GM23338 (cell line): ENCODE data around the gene MAPKBP1. TPM values are rescaled to one million over a fixed set of nuclear protein-coding genes. Genes with fewer than 3 reads are reported as not detected.

ENCODE experiments used
- ATAC-seq: fragments of 200-7000 bp; cut with Tn5 transposase; 3 replicates; pipeline ENCODE4 v1.9.1; 2020
- DNase-seq: peaks from one replicate; pipeline ENCODE4 v3.0.0-alpha.2; 2015; ENCODE audit warnings: low spot score
- H2AFZ ChIP-seq: fragments of 200-600 bp; sonication (generic); 2 replicates; pipeline ENCODE4 v1.8.0; 2016; ENCODE audit warnings: antibody characterized with exemption, mild to moderate bottlenecking, moderate library complexity
- H3F3A ChIP-seq: fragments of 200-600 bp; sonication (generic); replicated peaks from 2 replicates; pipeline ENCODE4 v1.8.0; 2017; ENCODE audit warnings: antibody characterized with exemption, mixed run types, low read depth
- H3K27ac ChIP-seq: fragments of 200-600 bp; sonication (generic); 2 replicates; pipeline ENCODE4 v1.6.1; 2016; ENCODE audit warnings: low read depth
- H3K27me3 ChIP-seq: fragments of 200-600 bp; sonication (generic); 2 replicates; pipeline ENCODE4 v1.8.0; 2016; ENCODE audit warnings: mild to moderate bottlenecking, mixed run types, moderate library complexity; ENCODE audit not compliant: insufficient read depth
- H3K36me3 ChIP-seq: fragments of 200-600 bp; sonication (generic); 2 replicates; pipeline ENCODE4 v1.8.0; 2016; ENCODE audit warnings: mild to moderate bottlenecking; ENCODE audit not compliant: insufficient read depth
- H3K4me1 ChIP-seq: fragments of 200-600 bp; sonication (generic); 2 replicates; pipeline ENCODE4 v1.8.0; 2016; ENCODE audit warnings: mild to moderate bottlenecking, moderate library complexity; ENCODE audit not compliant: insufficient read depth
- H3K4me2 ChIP-seq: fragments of 200-600 bp; sonication (generic); 2 replicates; pipeline ENCODE4 v1.7.1; 2017; ENCODE audit warnings: mixed run types
- H3K4me3 ChIP-seq: fragments of 200-600 bp; sonication (generic); 2 replicates; pipeline ENCODE4 v1.6.1; 2016; ENCODE audit warnings: mixed run types
- H3K79me2 ChIP-seq: fragments of 200-600 bp; sonication (generic); replicated peaks from 2 replicates; pipeline ENCODE4 v1.8.0; 2017; ENCODE audit warnings: mild to moderate bottlenecking; ENCODE audit not compliant: insufficient read depth
- H3K9me2 ChIP-seq: fragments of 200-600 bp; sonication (generic); 2 replicates; pipeline ENCODE4 v1.8.0; 2017; ENCODE audit not compliant: insufficient read depth
- H4K20me1 ChIP-seq: fragments of 200-600 bp; sonication (generic); replicated peaks from 2 replicates; pipeline ENCODE4 v1.8.0; 2017; ENCODE audit warnings: mild to moderate bottlenecking; ENCODE audit not compliant: insufficient read depth
- H3K27ac Mint-ChIP-seq: 2 replicates; pipeline ENCODE4 v1.8.0; 2020; ENCODE audit warnings: inconsistent platforms, mild to moderate bottlenecking, moderate library complexity, mixed read lengths
- H3K27me3 Mint-ChIP-seq: 3 replicates; pipeline ENCODE4 v1.8.0; 2022; ENCODE audit warnings: low read depth, mild to moderate bottlenecking, moderate library complexity, mixed read lengths, inconsistent platforms; ENCODE audit not compliant: insufficient read depth, poor library complexity
- H3K36me3 Mint-ChIP-seq: 3 replicates; pipeline ENCODE4 v1.8.0; 2021; ENCODE audit warnings: low read depth, mild to moderate bottlenecking, inconsistent platforms, moderate library complexity, mixed read lengths
- H3K4me1 Mint-ChIP-seq: 3 replicates; pipeline ENCODE4 v1.8.0; 2020; ENCODE audit warnings: mild to moderate bottlenecking, inconsistent platforms, mixed read lengths
- H3K4me3 Mint-ChIP-seq: 3 replicates; pipeline ENCODE4 v1.8.0; 2021; ENCODE audit warnings: moderate library complexity, mild to moderate bottlenecking, inconsistent platforms, mixed read lengths
- H3K9me3 Mint-ChIP-seq: 3 replicates; pipeline ENCODE4 v1.8.0; 2020; ENCODE audit warnings: moderate library complexity, mild to moderate bottlenecking, inconsistent platforms, mixed read lengths
- CREB1 ChIP-seq: fragments of 250-450 bp; sonication (Bioruptor Pico); IDR thresholded peaks from 2 replicates; pipeline ENCODE4 v1.5.0; 2020; ENCODE audit warnings: low read depth, mild to moderate bottlenecking, moderate library complexity
- CTCF ChIP-seq, 2 experiments: fragments of 200-600 bp in 1 of 2; sonication (generic) in 1 of 2; conservative IDR thresholded peaks; 2 replicates each; pipeline versions ENCODE4 v1.5.1 to v1.6.1; 2016 to 2017; ENCODE audit warnings: antibody characterized with exemption in 2 of 2, low read depth in 2 of 2, mild to moderate bottlenecking in 2 of 2, moderate library complexity in 1 of 2
- ETS1 ChIP-seq: IDR thresholded peaks from 2 replicates; pipeline ENCODE4 v1.6.1; 2016; ENCODE audit warnings: antibody characterized with exemption
- EZH2phosphoT487 ChIP-seq: fragments of 200-600 bp; sonication (generic); IDR thresholded peaks from one replicate; pipeline ENCODE4 v1.8.1; 2018; ENCODE audit warnings: antibody characterized with exemption; ENCODE audit not compliant: unreplicated experiment
- JUNB ChIP-seq: IDR thresholded peaks from one replicate; pipeline ENCODE4 v1.6.1; 2016; ENCODE audit warnings: antibody characterized with exemption; ENCODE audit not compliant: unreplicated experiment
- NANOG ChIP-seq: IDR thresholded peaks from 2 replicates; pipeline ENCODE4 v1.6.1; 2016; ENCODE audit warnings: antibody characterized with exemption, borderline replicate concordance
- POLR2AphosphoS5 ChIP-seq: IDR thresholded peaks from 2 replicates; pipeline ENCODE4 v1.6.1; 2016; ENCODE audit warnings: antibody characterized with exemption, low read depth
- STAT1 ChIP-seq: IDR thresholded peaks from one replicate; pipeline ENCODE4 v1.6.1; 2016; ENCODE audit warnings: antibody characterized with exemption; ENCODE audit not compliant: unreplicated experiment
- ZNF114 ChIP-seq: fragments of 250-450 bp; sonication (Bioruptor Pico); IDR thresholded peaks from 2 replicates; pipeline ENCODE4 v1.5.0; 2020; ENCODE audit warnings: mild to moderate bottlenecking, moderate library complexity
- ZNF331 ChIP-seq: fragments of 250-450 bp; sonication (Bioruptor Pico); IDR thresholded peaks from 2 replicates; pipeline ENCODE4 v1.5.0; 2020; ENCODE audit warnings: low read depth, mild to moderate bottlenecking, moderate library complexity
- ZNF462 ChIP-seq: fragments of 250-450 bp; sonication (Bioruptor Pico); IDR thresholded peaks from 2 replicates; pipeline ENCODE4 v1.5.0; 2020; ENCODE audit warnings: mild to moderate bottlenecking, moderate library complexity
- polyA plus RNA-seq: library from polyadenylated mRNA; unstranded; fragments of >200 nt; fragmentation: Nextera tagmentation; extraction: Ambion mirVana; gene quantifications from 2 replicates; pipeline ENCODE4 v1.2.1, GENCODE V29; 2016
- total RNA-seq: library from RNA; depleted of rRNA; stranded (reverse); fragments of >200 nt; shearing (Covaris generic); gene quantifications from 2 replicates; pipeline ENCODE4 v1.2.3, GENCODE V29; 2014

MAPKBP1 gene
- total and polyA plus RNA-seq, 2 experiments from 2014 or later, result 1.9 to 8.9 TPM

- Histone ChIP-seq H3K4me2 (no peak overlapping the region), H2AFZ (no peak overlapping the region), H3K9me2 (no peaks in the 10 kb centered on the region), H3K36me3 (no peaks in the 10 kb centered on the region), H4K20me1 (no peaks in the 10 kb centered on the region), H3K4me1 (no peaks in the 10 kb centered on the region), H3K79me2 (no peaks in the 10 kb centered on the region), H3K27ac (no peak overlapping the region), H3F3A (no peaks in the 10 kb centered on the region), H3K27me3 (no peaks in the 10 kb centered on the region), H3K4me3 (no peak overlapping the region)
- Mint-ChIP-seq H3K27me3 (peaks cover under 1% of the 10 kb centered on the region), H3K4me1 (no peaks in the 10 kb centered on the region), H3K4me3 (no peak overlapping the region), H3K9me3 (no peaks in the 10 kb centered on the region), H3K27ac (no peak overlapping the region), H3K36me3 (no peaks in the 10 kb centered on the region; the same call in 2 of the 3 replicates)
- no peak for TF ChIP-seq CREB1 (CRISPR knock-in tag)
- no peak for TF ChIP-seq ZNF331 (CRISPR knock-in tag)
- TF ChIP-seq JUNB, result no peak
- TF ChIP-seq CTCF (conservative IDR thresholded peaks at IDR 0.05; ENCODE audit: low read depth in 2 of 2), result no peak
- TF ChIP-seq STAT1, result no peak
- no peak for TF ChIP-seq ETS1
- TF ChIP-seq POLR2AphosphoS5, result no peak
- TF ChIP-seq NANOG, result no peak
- DNase-seq (no peak), ATAC-seq (no peak)
Observed at GRCh38 chr15:41817781-41818180, 43.5 kb downstream of the MAPKBP1 start.

GRCh38 chr15:41819455-41820050 is 45.3 kb downstream of the MAPKBP1 start:
- H3K4me1 Mint-ChIP-seq, result no peaks in the 10 kb centered on the region
- no peaks in the 10 kb centered on the region for H3K36me3 ChIP-seq
- H3K27ac Mint-ChIP-seq, result no peak overlapping the region
- no peak for TF ChIP-seq ZNF462 (CRISPR knock-in tag)
- TF ChIP-seq EZH2phosphoT487, result no peak
- no peak for TF ChIP-seq ETS1
- TF ChIP-seq ZNF114 (CRISPR knock-in tag), result no peak
- TF ChIP-seq POLR2AphosphoS5, result no peak
- no peak for TF ChIP-seq STAT1

More at GRCh38 chr15:41819455-41820050, 45.3 kb downstream of the MAPKBP1 start:
- no peaks in the 10 kb centered on the region; the same call in 2 of the 3 replicates for H3K36me3 Mint-ChIP-seq
- H3K27me3 ChIP-seq, result no peaks in the 10 kb centered on the region
- H3K4me2 ChIP-seq, result no peak overlapping the region
- H3F3A ChIP-seq, result no peaks in the 10 kb centered on the region
- DNase-seq (no peak), ATAC-seq (no peak)
- no peaks in the 10 kb centered on the region for H4K20me1 ChIP-seq
- no peak overlapping the region for H3K4me3 ChIP-seq
- no peak overlapping the region for H3K27ac ChIP-seq
- no peaks in the 10 kb centered on the region for H3K9me2 ChIP-seq
- no peak overlapping the region for H3K4me3 Mint-ChIP-seq
- no peaks in the 10 kb centered on the region for H3K9me3 Mint-ChIP-seq
- H3K79me2 ChIP-seq, result no peaks in the 10 kb centered on the region
- no peak overlapping the region for H2AFZ ChIP-seq
- H3K4me1 ChIP-seq, result no peaks in the 10 kb centered on the region
- peaks cover 2% of the 10 kb centered on the region for H3K27me3 Mint-ChIP-seq
